H9 (cell line): Measurements from ENCODE around the gene EIF1AD. TPM values are rescaled to one million over a fixed set of nuclear protein-coding genes. Genes with fewer than 3 reads are reported as not detected.
"Not testable (repeated sequence)": the region's sequence is repeated elsewhere in the genome, so short reads cannot be mapped to it uniquely, and the experiment has no call there.

Source experiments
- DNase-seq: peaks from one replicate; pipeline ENCODE4 v3.0.0-alpha.2; 2017
- H2AFZ ChIP-seq: one replicate; pipeline ENCODE4 v1.6.1; 2013; ENCODE audit warnings: mild to moderate bottlenecking, low read length, control low read depth, moderate library complexity
- H2AK5ac ChIP-seq: 2 replicates; pipeline ENCODE4 v1.6.1; 2013; ENCODE audit warnings: low read length, control low read depth, mixed read lengths; ENCODE audit not compliant: insufficient read length
- H2BK120ac ChIP-seq: one replicate; pipeline ENCODE4 v1.6.1; 2013; ENCODE audit warnings: low read depth, mild to moderate bottlenecking, low read length, control low read depth, inconsistent platforms; ENCODE audit not compliant: poor library complexity, severe bottlenecking
- H2BK12ac ChIP-seq: 2 replicates; pipeline ENCODE4 v1.6.1; 2013; ENCODE audit warnings: low read length, control low read depth, mixed read lengths, low read depth; ENCODE audit not compliant: insufficient read length
- H2BK15ac ChIP-seq: 2 replicates; pipeline ENCODE4 v1.6.1; 2013; ENCODE audit warnings: low read depth, low read length, control low read depth
- H2BK20ac ChIP-seq: one replicate; pipeline ENCODE4 v1.6.1; 2013; ENCODE audit warnings: low read depth, mild to moderate bottlenecking, low read length, control low read depth, inconsistent platforms; ENCODE audit not compliant: poor library complexity, severe bottlenecking
- H2BK5ac ChIP-seq: 2 replicates; pipeline ENCODE4 v1.6.1; 2013; ENCODE audit warnings: low read length, control low read depth, mixed read lengths; ENCODE audit not compliant: insufficient read length
- H3K14ac ChIP-seq: 2 replicates; pipeline ENCODE4 v1.6.1; 2013; ENCODE audit warnings: low read length, control low read depth; ENCODE audit not compliant: insufficient read depth
- H3K18ac ChIP-seq: 2 replicates; pipeline ENCODE4 v1.6.1; 2013; ENCODE audit warnings: low read depth, mild to moderate bottlenecking, mixed read lengths, low read length, control low read depth; ENCODE audit not compliant: insufficient read length
- H3K23ac ChIP-seq: 2 replicates; pipeline ENCODE4 v1.6.1; 2013; ENCODE audit warnings: low read length, control low read depth, mixed read lengths, low read depth; ENCODE audit not compliant: insufficient read length
- H3K23me2 ChIP-seq: 2 replicates; pipeline ENCODE4 v1.6.1; 2013; ENCODE audit warnings: low read depth, mild to moderate bottlenecking, mixed read lengths, low read length, control low read depth; ENCODE audit not compliant: insufficient read length, poor library complexity, severe bottlenecking
- H3K27ac ChIP-seq: 2 replicates; pipeline ENCODE4 v1.5.1; 2013; ENCODE audit warnings: low read length, control low read depth, mixed read lengths, low read depth; ENCODE audit not compliant: insufficient read length
- H3K27me3 ChIP-seq: 2 replicates; pipeline ENCODE4 v1.6.1; 2013; ENCODE audit warnings: low read length, control low read depth, inconsistent platforms; ENCODE audit not compliant: insufficient read depth
- H3K4ac ChIP-seq: 2 replicates; pipeline ENCODE4 v1.6.1; 2013; ENCODE audit warnings: low read depth, mild to moderate bottlenecking, control low read depth, inconsistent platforms, low read length, moderate library complexity
- H3K4me1 ChIP-seq: 2 replicates; pipeline ENCODE4 v1.6.1; 2013; ENCODE audit warnings: low read length, control low read depth, inconsistent platforms; ENCODE audit not compliant: insufficient read depth
- H3K4me2 ChIP-seq: 2 replicates; pipeline ENCODE4 v1.6.1; 2013; ENCODE audit warnings: low read length, control low read depth, mixed read lengths; ENCODE audit not compliant: insufficient read length, insufficient read depth
- H3K56ac ChIP-seq: 2 replicates; pipeline ENCODE4 v1.6.1; 2013; ENCODE audit warnings: low read depth, mild to moderate bottlenecking, mixed read lengths, low read length, control low read depth; ENCODE audit not compliant: insufficient read length
- H3K79me1 ChIP-seq: 2 replicates; pipeline ENCODE4 v1.6.1; 2013; ENCODE audit warnings: low read depth, mild to moderate bottlenecking, moderate library complexity, low read length, control low read depth, inconsistent platforms; ENCODE audit not compliant: insufficient read depth, poor library complexity, severe bottlenecking
- H3K79me2 ChIP-seq: 2 replicates; pipeline ENCODE4 v1.6.1; 2013; ENCODE audit warnings: low read length, control low read depth, inconsistent platforms; ENCODE audit not compliant: insufficient read depth
- H3K9ac ChIP-seq: 2 replicates; pipeline ENCODE4 v1.6.1; 2013; ENCODE audit warnings: low read length, control low read depth, mixed read lengths; ENCODE audit not compliant: insufficient read length; ENCODE audit errors: extremely low read depth
- H3K9me3 ChIP-seq: one replicate; pipeline ENCODE4 v1.6.1; 2013; ENCODE audit warnings: low read depth, low read length, inconsistent platforms; ENCODE audit not compliant: control insufficient read depth
- H3T11ph ChIP-seq: one replicate; pipeline ENCODE4 v1.6.1; 2013; ENCODE audit warnings: mild to moderate bottlenecking, low read length, control low read depth, inconsistent platforms
- H4K20me1 ChIP-seq: one replicate; pipeline ENCODE4 v1.6.1; 2013; ENCODE audit not compliant: control insufficient read depth, insufficient read length, insufficient read depth
- H4K5ac ChIP-seq: 2 replicates; pipeline ENCODE4 v1.6.1; 2013; ENCODE audit warnings: low read depth, mild to moderate bottlenecking, mixed read lengths, low read length, control low read depth; ENCODE audit not compliant: insufficient read length
- H4K8ac ChIP-seq: replicated peaks from 2 replicates; pipeline ENCODE4 v1.6.1; 2013; ENCODE audit warnings: low read length, control low read depth, mixed read lengths, low read depth; ENCODE audit not compliant: insufficient read length
- H4K91ac ChIP-seq: 2 replicates; pipeline ENCODE4 v1.6.1; 2013; ENCODE audit warnings: low read depth, mild to moderate bottlenecking, moderate library complexity, mixed read lengths, low read length, control low read depth; ENCODE audit not compliant: insufficient read length
- H3K27ac Mint-ChIP-seq, 3 experiments: 2 replicates in 2 of 3; 3 replicates in 1 of 3; pipeline ENCODE4 v1.8.0; 2020 to 2021; ENCODE audit warnings: mixed read lengths in 3 of 3, mild to moderate bottlenecking in 1 of 3, moderate library complexity in 1 of 3
- H3K27me3 Mint-ChIP-seq: 2 replicates; pipeline ENCODE4 v1.8.0; 2021; ENCODE audit warnings: low read depth, mild to moderate bottlenecking, moderate library complexity, mixed read lengths
- H3K36me3 Mint-ChIP-seq, 3 experiments: 2 replicates in 2 of 3; 3 replicates in 1 of 3; pipeline ENCODE4 v1.8.0; 2020 to 2021; ENCODE audit warnings: low read depth in 3 of 3, mixed read lengths in 3 of 3; ENCODE audit not compliant: insufficient read depth in 1 of 3
- H3K4me1 Mint-ChIP-seq, 2 experiments: 2 replicates each; pipeline ENCODE4 v1.8.0; 2020; ENCODE audit warnings: mixed read lengths in 2 of 2
- H3K4me3 Mint-ChIP-seq, 2 experiments: 2 replicates in 1 of 2; 3 replicates in 1 of 2; pipeline ENCODE4 v1.8.0; 2020 to 2021; ENCODE audit warnings: mild to moderate bottlenecking in 2 of 2, mixed read lengths in 2 of 2, moderate library complexity in 1 of 2
- H3K9me3 Mint-ChIP-seq, 2 experiments: 2 replicates in 1 of 2; 3 replicates in 1 of 2; pipeline ENCODE4 v1.8.0; 2020; ENCODE audit warnings: mild to moderate bottlenecking in 2 of 2, mixed read lengths in 2 of 2, moderate library complexity in 1 of 2
- CTCF ChIP-seq: fragments of 200-600 bp; sonication (generic); conservative IDR thresholded peaks from 3 replicates; pipeline ENCODE4 v1.8.0; 2021; ENCODE audit warnings: antibody characterized with exemption, mild to moderate bottlenecking
- WGBS: extraction: QIAGEN DNeasy Blood & Tissue Kit; methylation state at CpG from one replicate; pipeline ENCODE4 v1.1.7; 2013; ENCODE audit warnings: missing lambda C conversion rate, low lambda C conversion rate, mixed read lengths; ENCODE audit not compliant: insufficient read length; ENCODE audit errors: extremely low coverage; 5-methylcytosine and 5-hydroxymethylcytosine counted together
- total RNA-seq: library from RNA; stranded (reverse); gene quantifications from 2 replicates; pipeline ENCODE4 v1.2.1, GENCODE V29; 2021

Gene EIF1AD
- total RNA-seq, 1 experiment from 2014 or later, result 46.7 TPM

- Histone ChIP-seq H4K20me1 (no peaks in the 10 kb centered on the region), H3K9ac (no peak overlapping the region), H3K56ac (no peak overlapping the region), H3K14ac (no peak overlapping the region), H3K18ac (no peak overlapping the region), H2AK5ac (no peak overlapping the region), H2BK5ac (no peak overlapping the region), H4K8ac (no peak overlapping the region), H3T11ph (no peak overlapping the region), H2BK15ac (no peak overlapping the region), H2BK20ac (no peak overlapping the region), H3K4me2 (peak overlapping the region; percentile 38), H3K79me1 (no peaks in the 10 kb centered on the region), H2AFZ (no peak overlapping the region), H3K23ac (no peak overlapping the region), H4K5ac (no peak overlapping the region), H2BK12ac (no peak overlapping the region), H3K79me2 (no peaks in the 10 kb centered on the region), H3K23me2 (peaks cover 5% of the 10 kb centered on the region), H3K4me1 (no peaks in the 10 kb centered on the region), H3K27ac (no peak overlapping the region), H4K91ac (no peak overlapping the region), H3K27me3 (peaks cover 4% of the 10 kb centered on the region; the same call in 1 of the 2 replicates), H3K9me3 (no peaks in the 10 kb centered on the region), H2BK120ac (no peak overlapping the region), H3K4ac (no peak overlapping the region)
- Mint-ChIP-seq H3K27ac (no peak overlapping the region), H3K36me3 (no peaks in the 10 kb centered on the region), H3K4me3 (no peak overlapping the region), H3K27me3 (no peaks in the 10 kb centered on the region; the same call in 1 of the 2 replicates), H3K4me1 (peaks cover 16 to 30% of the 10 kb centered on the region in 2 experiments), H3K9me3 (no peaks in the 10 kb centered on the region)
- DNase-seq, result peak; percentile 71
- TF ChIP-seq CTCF, result no peak
- WGBS, result no CpG with 5 or more reads among the region's 14 CpGs
Measured at GRCh38 chr11:66011239-66011784, 9.4 kb upstream of the EIF1AD start.

- not testable (repeated sequence) for H4K5ac ChIP-seq, H3K79me1 ChIP-seq, H4K8ac ChIP-seq, H3K9me3 ChIP-seq, H3K4me3 Mint-ChIP-seq, H2AK5ac ChIP-seq, H2BK20ac ChIP-seq, H3K27ac Mint-ChIP-seq, H3K27me3 ChIP-seq, H2BK15ac ChIP-seq, H3K9ac ChIP-seq, H3K4ac ChIP-seq, H4K20me1 ChIP-seq, H2BK5ac ChIP-seq, H3K4me1 ChIP-seq, H3K4me2 ChIP-seq, H2AFZ ChIP-seq, H4K91ac ChIP-seq, H3K79me2 ChIP-seq, H3K18ac ChIP-seq, H3T11ph ChIP-seq, DNase-seq, H3K27ac ChIP-seq, H3K27me3 Mint-ChIP-seq, H3K9me3 Mint-ChIP-seq, H3K56ac ChIP-seq, H3K23ac ChIP-seq, H3K23me2 ChIP-seq, H2BK120ac ChIP-seq, H3K14ac ChIP-seq, H2BK12ac ChIP-seq
- Mint-ChIP-seq H3K36me3 (peaks cover 0 to 11% (median 3%) of the 10 kb centered on the region in 3 experiments; a peak in 4 of 7 replicates), H3K4me1 (peaks cover 16 to 30% of the 10 kb centered on the region in 2 experiments)
- WGBS, result no CpG with 5 or more reads among the region's 4 CpGs
Measured at GRCh38 chr11:66010036-66010435, 8.1 kb upstream of the EIF1AD start.
